Choroid plexus epithelial cell (primary cell): ENCODE results near the gene ZNF620.

Experiments used
- DNase-seq: peaks from one replicate; pipeline ENCODE4 v3.0.0-alpha.2; 2010; ENCODE audit warnings: low read depth
- H3K4me3 ChIP-seq: 2 replicates; pipeline ENCODE4 v1.5.1; 2011; ENCODE audit warnings: low read depth, mild to moderate bottlenecking, control low read depth, low read length, moderate library complexity
- CTCF ChIP-seq: conservative IDR thresholded peaks from 2 replicates; pipeline ENCODE4 v1.5.1; 2011; ENCODE audit warnings: low read depth, mild to moderate bottlenecking, control low read depth, inconsistent platforms, low read length, moderate library complexity

The ZNF620 gene

GRCh38 chr3:40518848-40519247, 13.0 kb downstream of the ZNF620 start:
- no peak for TF ChIP-seq CTCF
- DNase-seq, result no peak
- H3K4me3 ChIP-seq, result no peak overlapping the region

GRCh38 chr3:40521254-40521653, 15.4 kb downstream of the ZNF620 start:
- DNase-seq, result no peak
- TF ChIP-seq CTCF, result no peak
- H3K4me3 ChIP-seq, result no peak overlapping the region

- H3K4me3 ChIP-seq, result no peak overlapping the region
- TF ChIP-seq CTCF, result no peak
- no peak for DNase-seq
Measured at GRCh38 chr3:40523781-40524180, 17.9 kb downstream of the ZNF620 start.

GRCh38 chr3:40524222-40524567, 18.4 kb downstream of the ZNF620 start:
- TF ChIP-seq CTCF, result no peak
- DNase-seq, result peak; percentile 23
- H3K4me3 ChIP-seq, result peak overlapping the region; percentile 81

GRCh38 chr3:40524568-40525285, 18.9 kb downstream of the ZNF620 start, which contains the start of gene ZNF621:
ZNF621 (plus strand) TSS chr3:40524960; CDS start chr3:40525841, 881 bp downstream.
- DNase-seq, result peak; percentile 84
- peak within 1 kb of the TSS; percentile 81 for H3K4me3 ChIP-seq
- TF ChIP-seq CTCF, result no peak

- no peak for DNase-seq
- no peak overlapping the region for H3K4me3 ChIP-seq
- no peak for TF ChIP-seq CTCF
Measured at GRCh38 chr3:40528426-40528825, 22.6 kb downstream of the ZNF620 start.

GRCh38 chr3:40532252-40532651, 26.4 kb downstream of the ZNF620 start:
- H3K4me3 ChIP-seq, result no peak overlapping the region
- no peak for TF ChIP-seq CTCF
- no peak for DNase-seq
